Neural cell (in vitro differentiated cells): Measurements from ENCODE around the gene DBP. TPM values are rescaled to one million over a fixed set of nuclear protein-coding genes. Genes with fewer than 3 reads are reported as not detected.

Experiments
- H2AFZ ChIP-seq: fragments of 200-600, 300-800 bp; sonication (generic), shearing (Covaris generic); 2 replicates; pipeline ENCODE4 v1.6.0; 2014; ENCODE audit warnings: low read depth, mild to moderate bottlenecking, antibody characterized with exemption, low read length, moderate library complexity
- H3F3A ChIP-seq: fragments of 200-600 bp; shearing (Covaris generic); 2 replicates; pipeline ENCODE4 v1.6.1; 2016; ENCODE audit warnings: mild to moderate bottlenecking, moderate library complexity, mixed read lengths, antibody characterized with exemption, low read length; ENCODE audit not compliant: insufficient read depth, poor library complexity, severe bottlenecking
- H3K27ac ChIP-seq: fragments of 200-600, 300-800 bp; sonication (generic), shearing (Covaris generic); 2 replicates; pipeline ENCODE4 v1.5.1; 2014; ENCODE audit warnings: mild to moderate bottlenecking, low read length, moderate library complexity
- H3K27me3 ChIP-seq: fragments of 300-800, 200-600 bp; sonication (generic), shearing (Covaris generic); 2 replicates; pipeline ENCODE4 v1.6.0; 2014; ENCODE audit warnings: mild to moderate bottlenecking, low read depth, low read length, moderate library complexity; ENCODE audit not compliant: insufficient read depth
- H3K36me3 ChIP-seq: fragments of 300-800, 200-600 bp; sonication (generic), shearing (Covaris generic); 2 replicates; pipeline ENCODE4 v1.5.1; 2014; ENCODE audit warnings: mild to moderate bottlenecking, antibody characterized with exemption, low read length, moderate library complexity; ENCODE audit not compliant: insufficient read depth
- H3K4me2 ChIP-seq: fragments of 300-800, 200-600 bp; sonication (generic), shearing (Covaris generic); 2 replicates; pipeline ENCODE4 v1.6.0; 2014; ENCODE audit warnings: mild to moderate bottlenecking, low read length
- H3K4me3 ChIP-seq: fragments of 300-800, 200-600 bp; sonication (generic), shearing (Covaris generic); 2 replicates; pipeline ENCODE4 v1.5.1; 2014; ENCODE audit warnings: mild to moderate bottlenecking, low read length, moderate library complexity
- H3K79me2 ChIP-seq: fragments of 200-600 bp; shearing (Covaris generic); replicated peaks from 2 replicates; pipeline ENCODE4 v1.6.0; 2014; ENCODE audit warnings: mild to moderate bottlenecking, low read length, moderate library complexity; ENCODE audit not compliant: insufficient read depth
- H3K9ac ChIP-seq: fragments of 300-800, 200-600 bp; sonication (generic), shearing (Covaris generic); 2 replicates; pipeline ENCODE4 v1.6.1; 2016; ENCODE audit warnings: mild to moderate bottlenecking, low read length, mixed read lengths
- H3K9me2 ChIP-seq: fragments of 200-600 bp; shearing (Covaris generic); 2 replicates; pipeline ENCODE4 v1.6.1; 2016; ENCODE audit warnings: mild to moderate bottlenecking, low read length, mixed read lengths; ENCODE audit not compliant: insufficient read depth
- H3K9me3 ChIP-seq: fragments of 200-600, 300-800 bp; sonication (generic), shearing (Covaris generic); 2 replicates; pipeline ENCODE4 v1.6.1; 2016; ENCODE audit warnings: mild to moderate bottlenecking, mixed run types, low read length, moderate library complexity, mixed read lengths
- H4K20me1 ChIP-seq: fragments of 200-600 bp; shearing (Covaris generic); 2 replicates; pipeline ENCODE4 v1.6.1; 2016; ENCODE audit warnings: mild to moderate bottlenecking, mixed run types; ENCODE audit not compliant: insufficient read depth
- CTCF ChIP-seq: fragments of 450-650 bp; IDR thresholded peaks from 2 replicates; pipeline ENCODE4 v1.5.1; 2014; ENCODE audit warnings: antibody characterized with exemption, mild to moderate bottlenecking, moderate library complexity; ENCODE audit not compliant: poor library complexity, severe bottlenecking
- EP300 ChIP-seq: fragments of 450-650 bp; conservative IDR thresholded peaks from 2 replicates; pipeline ENCODE4 v1.6.1; 2014; ENCODE audit warnings: antibody characterized with exemption, mild to moderate bottlenecking, moderate library complexity; ENCODE audit not compliant: poor library complexity, severe bottlenecking
- EZH2 ChIP-seq: fragments of 200-600, 300-800 bp; shearing (Covaris generic), sonication (generic); IDR thresholded peaks from 2 replicates; pipeline ENCODE4 v1.6.1; 2014; ENCODE audit warnings: antibody characterized with exemption, low read length, borderline replicate concordance, mild to moderate bottlenecking; ENCODE audit not compliant: insufficient read depth, poor library complexity, severe bottlenecking
- MXI1 ChIP-seq: fragments of 450-650 bp; conservative IDR thresholded peaks from 2 replicates; pipeline ENCODE4 v1.6.1; 2014; ENCODE audit warnings: antibody characterized with exemption, mild to moderate bottlenecking; ENCODE audit not compliant: poor library complexity, severe bottlenecking
- POLR2AphosphoS5 ChIP-seq: IDR thresholded peaks from 2 replicates; pipeline ENCODE4 v1.6.1; 2012
- RAD21 ChIP-seq: fragments of 450-650 bp; conservative IDR thresholded peaks from 2 replicates; pipeline ENCODE4 v1.6.1; 2014; ENCODE audit warnings: antibody characterized with exemption, mild to moderate bottlenecking, moderate library complexity
- REST ChIP-seq: IDR thresholded peaks from 2 replicates; pipeline ENCODE4 v1.6.1; 2012; ENCODE audit warnings: borderline replicate concordance
- SMC3 ChIP-seq: fragments of 450-650 bp; conservative IDR thresholded peaks from 2 replicates; pipeline ENCODE4 v1.6.1; 2014; ENCODE audit warnings: antibody characterized with exemption, mild to moderate bottlenecking, moderate library complexity; ENCODE audit not compliant: poor library complexity
- TAF1 ChIP-seq: IDR thresholded peaks from 2 replicates; pipeline ENCODE4 v1.6.1; 2012; ENCODE audit warnings: low read depth
- polyA plus RNA-seq: library from polyadenylated mRNA; depleted of rRNA; stranded (reverse); fragments of >200 nt; gene quantifications from 2 replicates; pipeline ENCODE4 v1.2.3, GENCODE V29; 2014

Gene DBP
- polyA plus RNA-seq, 1 donor from 2014 or later = 3.6 TPM

- no peaks in the 10 kb centered on the region for H3K9me2 ChIP-seq
- TF ChIP-seq MXI1 (no peak), POLR2AphosphoS5 (no peak), TAF1 (no peak), EZH2 (no peak), EP300 (no peak), CTCF (no peak), REST (no peak), SMC3 (no peak), RAD21 (no peak)
- H4K20me1 ChIP-seq = no peaks in the 10 kb centered on the region
- no peak overlapping the region for H3K27ac ChIP-seq
- H3K27me3 ChIP-seq = no peaks in the 10 kb centered on the region
- no peaks in the 10 kb centered on the region for H3K9me3 ChIP-seq
- no peak overlapping the region for H3K4me2 ChIP-seq
- H2AFZ ChIP-seq = no peak overlapping the region
- H3K79me2 ChIP-seq = no peaks in the 10 kb centered on the region
- H3K4me3 ChIP-seq = no peak overlapping the region
- no peaks in the 10 kb centered on the region for H3F3A ChIP-seq
- H3K36me3 ChIP-seq = no peaks in the 10 kb centered on the region
- no peak overlapping the region for H3K9ac ChIP-seq
Measured at GRCh38 chr19:48603449-48603848, 33.7 kb downstream of the DBP start.

- H2AFZ ChIP-seq = no peak overlapping the region
- H3K27ac ChIP-seq = no peak overlapping the region
- no peaks in the 10 kb centered on the region for H3K36me3 ChIP-seq
- no peak overlapping the region for H3K4me3 ChIP-seq
- H4K20me1 ChIP-seq = no peaks in the 10 kb centered on the region
- no peaks in the 10 kb centered on the region for H3K79me2 ChIP-seq
- H3K9ac ChIP-seq = no peak overlapping the region
- no peaks in the 10 kb centered on the region for H3K27me3 ChIP-seq
- H3K9me2 ChIP-seq = no peaks in the 10 kb centered on the region
- no peaks in the 10 kb centered on the region for H3K9me3 ChIP-seq
- no peaks in the 10 kb centered on the region for H3F3A ChIP-seq
- no peak overlapping the region for H3K4me2 ChIP-seq
- TF ChIP-seq POLR2AphosphoS5 (no peak), TAF1 (no peak), SMC3 (no peak)
Measured at GRCh38 chr19:48603001-48603400, 34.2 kb downstream of the DBP start.
